HG03159 (cell line): ENCODE data around the gene PAX2.
"Not testable (repeated sequence)": the region's sequence is repeated elsewhere in the genome, so short reads cannot be mapped to it uniquely, and the experiment has no call there.

Experiments
- ATAC-seq: cut with Tn5 transposase; IDR thresholded peaks from one replicate; pipeline ENCODE4 v1.9.1; 2021; ENCODE audit warnings: mild to moderate bottlenecking, moderate library complexity; ENCODE audit not compliant: unreplicated experiment

PAX2 gene

DNA sequence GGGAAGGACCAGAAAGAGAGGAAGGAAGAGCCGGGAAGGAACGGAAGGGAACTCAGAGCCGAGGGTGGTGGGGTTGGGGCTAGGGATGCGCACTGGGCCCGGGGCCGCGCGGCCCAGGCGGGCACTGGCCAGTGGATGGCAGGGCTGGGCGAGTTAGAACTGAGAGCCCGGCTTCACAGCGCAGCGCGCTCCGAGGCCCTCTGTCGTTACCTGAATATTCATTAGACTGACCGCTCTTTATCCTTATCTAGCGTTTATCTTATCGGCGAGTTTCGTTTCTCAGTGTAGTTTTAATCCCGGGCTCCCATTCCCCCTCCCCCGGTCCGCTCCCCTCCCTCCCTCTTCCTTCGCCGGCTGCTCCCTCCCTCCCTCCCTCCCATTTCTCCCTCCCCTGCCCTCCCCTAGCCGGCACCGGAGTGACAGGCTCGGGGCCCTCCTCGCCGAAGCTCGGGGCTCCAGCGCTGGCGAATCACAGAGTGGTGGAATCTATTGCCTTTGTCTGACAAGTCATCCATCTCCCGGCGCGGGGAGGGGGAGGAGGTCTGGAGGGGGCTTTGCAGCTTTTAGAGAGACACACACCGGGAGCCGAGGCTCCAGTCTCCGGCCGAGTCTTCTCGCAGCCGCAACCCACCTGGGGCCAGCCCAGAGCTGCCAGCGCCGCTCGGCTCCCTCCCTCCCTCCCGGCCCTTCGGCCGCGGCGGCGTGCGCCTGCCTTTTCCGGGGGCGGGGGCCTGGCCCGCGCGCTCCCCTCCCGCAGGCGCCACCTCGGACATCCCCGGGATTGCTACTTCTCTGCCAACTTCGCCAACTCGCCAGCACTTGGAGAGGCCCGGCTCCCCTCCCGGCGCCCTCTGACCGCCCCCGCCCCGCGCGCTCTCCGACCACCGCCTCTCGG is at the start of gene PAX2:
Gene PAX2 (plus strand): TSS at position 596 of the 895 bp plus-strand sequence. CDS start 679 bp downstream, outside the sequence.
- no peak for ATAC-seq

DNA sequence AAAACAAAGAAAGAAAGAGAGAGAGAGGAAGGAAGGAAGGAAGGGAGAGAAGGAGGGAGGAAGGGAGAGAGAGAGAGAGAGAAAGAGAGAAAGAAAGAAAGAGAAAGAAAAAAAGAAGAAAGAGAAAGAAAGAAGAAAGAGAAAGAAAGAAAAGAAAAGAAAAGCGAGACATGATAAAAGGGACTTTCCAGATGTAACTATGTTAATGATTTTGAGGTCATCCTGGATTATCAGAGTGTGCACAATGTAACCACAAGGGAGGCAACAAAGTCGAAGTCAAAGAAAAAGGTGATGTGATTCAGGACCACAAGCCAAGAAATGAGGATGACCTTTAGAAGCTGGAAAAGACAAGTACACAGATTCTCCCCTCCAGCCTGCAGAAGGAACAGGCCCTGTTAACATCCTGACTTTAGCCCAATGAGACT is 48.9 kb upstream of the PAX2 start:
- no peak for ATAC-seq

DNA sequence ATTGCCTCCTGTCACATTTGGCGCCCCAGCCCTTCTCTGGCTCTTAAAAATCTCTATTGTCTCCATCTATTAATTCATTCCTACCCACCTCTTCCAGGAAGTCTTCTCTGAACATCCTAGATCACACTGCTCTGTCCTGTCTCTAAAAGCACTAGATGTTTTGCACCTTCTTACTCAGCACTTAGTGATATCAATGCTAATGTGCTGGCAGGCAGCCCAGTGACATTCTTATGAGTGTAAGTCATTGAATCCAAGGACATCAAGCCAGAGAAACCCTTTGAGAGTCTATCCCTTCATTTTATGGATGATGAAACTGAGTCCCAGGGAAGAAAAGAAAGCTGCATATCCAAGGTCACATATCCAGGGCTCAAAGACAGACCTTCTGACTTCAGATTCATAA is 48.3 kb upstream of the PAX2 start:
- ATAC-seq: no peak

DNA sequence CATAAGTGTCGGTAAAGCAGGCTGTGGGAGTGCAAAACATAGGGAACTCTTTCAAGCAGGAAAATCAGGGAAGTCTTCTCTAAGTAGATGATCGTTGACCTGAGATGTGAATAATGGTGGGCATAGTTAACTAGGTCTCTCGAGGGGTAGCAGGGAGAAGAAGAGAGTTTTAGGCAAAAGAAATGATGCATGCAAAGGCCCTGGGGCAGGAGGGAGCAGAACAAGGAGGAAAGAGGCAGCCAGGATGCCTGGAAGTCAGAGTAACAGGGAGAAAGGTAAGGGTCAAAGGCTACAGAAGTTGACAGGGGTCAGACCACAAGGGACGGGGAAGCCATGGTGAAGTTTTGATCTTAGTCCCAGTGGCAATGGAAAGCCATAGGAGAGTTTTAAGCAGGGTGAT is 47.8 kb upstream of the PAX2 start:
- ATAC-seq: no peak

DNA sequence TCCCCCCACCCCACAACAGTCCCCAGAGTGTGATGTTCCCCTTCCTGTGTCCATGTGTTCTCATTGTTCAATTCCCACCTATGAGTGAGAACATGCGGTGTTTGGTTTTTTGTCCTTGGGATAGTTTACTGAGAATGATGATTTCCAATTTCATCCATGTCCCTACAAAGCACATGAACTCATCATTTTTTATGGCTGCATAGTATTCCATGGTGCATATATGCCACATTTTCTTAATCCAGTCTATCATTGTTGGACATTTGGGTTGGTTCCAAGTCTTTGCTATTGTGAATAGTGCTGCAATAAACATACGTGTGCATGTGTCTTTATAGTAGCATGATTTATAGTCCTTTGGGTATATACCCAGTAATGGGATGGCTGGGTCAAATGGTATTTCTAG is 43.7 kb upstream of the PAX2 start:
- not testable (repeated sequence) for ATAC-seq

DNA sequence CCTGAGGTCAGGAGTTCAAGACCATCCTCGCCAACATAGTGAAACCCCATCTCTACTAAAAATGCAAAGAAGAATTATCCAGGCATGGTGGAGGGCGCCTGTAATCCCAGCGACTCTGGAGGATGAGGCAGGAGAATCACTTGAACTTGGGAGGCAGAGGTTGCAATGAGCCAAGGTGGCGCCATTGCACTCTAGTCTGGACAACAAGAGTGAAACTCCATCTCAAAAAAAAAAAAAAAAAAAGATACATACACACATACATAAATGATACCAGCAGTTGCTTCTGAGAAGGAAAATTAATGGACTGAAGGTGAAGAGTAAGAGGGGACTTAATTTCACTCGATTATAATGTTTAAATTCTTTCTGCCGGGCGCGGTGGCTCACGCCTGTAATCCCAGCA is 40.2 kb upstream of the PAX2 start:
- ATAC-seq: no peak

DNA sequence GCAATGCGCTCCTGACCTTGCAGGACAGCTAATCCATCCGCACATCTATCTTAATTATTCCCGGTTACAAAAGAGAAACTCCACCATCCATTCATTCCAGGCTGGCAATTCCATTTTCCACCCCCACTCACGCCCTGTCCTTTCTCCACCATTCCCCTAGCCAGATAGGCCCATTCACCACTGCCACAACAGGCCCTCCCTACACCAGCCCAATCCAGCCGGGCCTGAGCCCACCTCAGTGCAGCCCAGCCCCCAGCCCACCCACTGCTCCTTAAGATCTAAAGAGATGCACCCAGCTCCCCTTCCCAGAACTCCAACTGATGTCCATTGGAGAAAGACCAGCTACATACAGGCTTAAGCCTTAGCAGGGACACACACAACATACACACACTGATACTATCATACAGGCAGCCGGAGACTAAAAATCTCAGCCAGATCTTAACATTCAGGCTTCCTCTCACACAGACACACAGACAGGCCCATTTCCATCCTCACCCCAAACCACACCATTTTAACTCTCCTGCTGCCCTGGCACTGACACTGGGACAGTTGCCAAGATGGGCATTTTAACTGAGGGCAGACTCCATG is 38.0 kb upstream of the PAX2 start:
- ATAC-seq: no peak

DNA sequence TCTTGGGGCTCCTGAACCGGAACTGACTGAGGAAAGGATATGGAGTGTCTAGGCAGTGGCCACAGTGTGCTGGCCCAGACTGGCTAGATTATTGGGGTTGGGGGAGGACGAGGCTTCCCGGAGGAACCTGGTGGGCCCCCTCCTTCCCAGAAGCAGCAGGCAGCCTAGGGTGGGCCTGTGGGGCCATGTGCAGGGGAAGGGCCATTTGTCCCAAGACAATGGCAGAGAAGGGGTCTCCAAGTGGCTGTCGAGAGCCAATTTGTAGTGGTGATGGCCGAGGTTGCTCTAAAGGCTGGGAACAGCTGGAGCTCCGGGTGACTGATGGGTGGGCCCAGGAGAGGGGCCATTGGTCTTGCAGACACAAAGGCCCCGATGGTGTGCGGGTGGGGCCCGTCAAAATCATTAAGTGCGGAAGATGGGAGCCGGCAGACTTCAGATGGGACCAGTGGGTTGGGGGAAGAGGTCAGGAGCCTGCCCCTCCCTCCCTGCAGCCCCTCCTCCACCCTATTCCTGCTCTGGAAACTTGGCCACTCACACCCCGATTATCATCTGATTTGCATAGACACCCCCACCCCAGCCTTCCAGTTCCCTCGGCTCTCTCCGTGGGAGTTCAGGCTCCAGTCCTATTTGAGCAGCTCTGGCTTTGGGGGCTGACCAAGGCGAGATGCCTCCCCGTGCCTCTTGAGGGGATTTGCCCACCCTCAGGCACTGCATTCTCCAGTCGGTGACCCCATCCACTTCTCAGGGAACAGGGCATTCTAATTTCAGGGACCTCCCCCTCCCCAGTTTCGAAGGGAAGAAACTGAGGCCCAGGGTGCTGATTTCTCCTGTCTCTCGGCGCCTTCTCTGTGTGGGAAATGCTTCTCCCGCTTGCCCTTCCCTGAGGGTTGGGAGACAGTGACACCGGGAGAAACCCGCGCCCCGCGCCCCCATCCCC is 36.0 kb upstream of the PAX2 start:
- no peak for ATAC-seq

DNA sequence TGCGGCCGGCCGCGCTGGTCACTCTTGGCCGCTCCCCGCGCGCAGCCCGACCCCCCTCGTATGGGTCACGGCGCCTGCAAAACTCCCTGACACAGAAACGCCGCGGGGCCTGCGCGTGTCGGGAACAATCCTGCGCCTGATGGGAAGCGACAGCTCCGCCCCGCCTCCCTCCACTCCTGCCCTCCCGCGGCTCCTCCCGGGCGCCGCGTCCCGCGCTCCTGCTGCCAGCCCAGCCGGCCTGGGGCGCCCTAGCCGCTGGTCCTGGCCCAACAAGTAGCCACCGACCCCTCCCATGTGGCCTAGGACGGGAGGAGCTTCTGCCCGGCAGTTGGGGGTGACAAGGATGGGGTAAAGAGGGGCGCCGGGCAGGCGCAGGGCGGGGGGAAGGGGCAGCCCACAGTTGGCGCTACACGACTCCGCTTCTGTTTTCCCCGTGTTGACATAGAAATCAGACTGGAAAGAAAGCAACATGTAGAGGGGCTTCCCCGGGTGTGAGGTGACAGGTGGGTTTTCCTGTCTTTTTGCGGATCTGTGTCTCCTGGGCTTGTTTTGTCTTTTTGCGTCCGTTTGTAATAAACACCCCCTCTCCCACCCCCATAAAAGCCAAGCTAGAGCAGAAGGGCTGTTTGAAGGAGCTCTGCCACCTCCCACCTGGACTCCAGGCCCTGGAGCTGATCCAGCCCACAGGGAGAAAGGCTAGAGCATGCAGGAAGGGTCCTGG is 35.1 kb upstream of the PAX2 start:
- ATAC-seq: no peak

DNA sequence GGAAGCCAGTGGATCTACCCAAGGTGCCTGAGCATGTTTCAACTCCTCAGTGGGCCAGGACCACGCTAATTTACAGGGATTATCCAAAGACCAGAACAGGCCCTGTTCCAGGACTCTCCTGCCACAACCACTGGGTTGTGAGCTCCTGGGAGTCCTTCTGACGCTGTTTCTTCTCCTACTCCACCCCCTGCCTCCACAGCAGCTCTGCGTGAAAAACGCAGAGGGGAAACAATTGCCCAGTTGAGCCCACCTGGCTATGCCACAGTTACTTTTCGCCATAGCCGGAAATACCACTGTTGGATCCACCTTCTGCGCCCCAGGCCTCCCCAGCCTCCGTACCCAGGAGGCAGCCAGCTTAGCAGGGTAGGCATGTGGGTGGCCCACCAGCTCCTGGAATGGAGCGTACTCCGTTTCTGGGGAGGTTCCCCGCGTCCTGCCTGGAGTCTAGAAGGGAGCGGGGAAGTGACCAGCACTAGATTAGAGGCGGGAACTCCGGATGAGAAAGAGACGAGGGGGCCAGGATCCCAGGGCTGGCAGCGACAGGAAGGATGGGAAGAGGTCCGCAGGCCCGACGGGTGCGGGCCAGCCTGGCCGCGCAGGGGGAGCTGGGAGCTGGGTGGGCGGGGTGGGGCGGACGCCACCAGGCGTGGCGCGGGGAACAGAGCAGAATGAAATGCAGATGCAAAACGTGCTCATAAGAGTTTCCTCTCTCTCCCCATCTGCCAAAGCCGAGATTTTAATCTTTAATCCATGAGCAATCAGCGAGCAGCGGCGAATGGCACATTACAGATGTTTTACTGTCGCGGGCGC is 32.1 kb upstream of the PAX2 start:
- ATAC-seq: no peak

DNA sequence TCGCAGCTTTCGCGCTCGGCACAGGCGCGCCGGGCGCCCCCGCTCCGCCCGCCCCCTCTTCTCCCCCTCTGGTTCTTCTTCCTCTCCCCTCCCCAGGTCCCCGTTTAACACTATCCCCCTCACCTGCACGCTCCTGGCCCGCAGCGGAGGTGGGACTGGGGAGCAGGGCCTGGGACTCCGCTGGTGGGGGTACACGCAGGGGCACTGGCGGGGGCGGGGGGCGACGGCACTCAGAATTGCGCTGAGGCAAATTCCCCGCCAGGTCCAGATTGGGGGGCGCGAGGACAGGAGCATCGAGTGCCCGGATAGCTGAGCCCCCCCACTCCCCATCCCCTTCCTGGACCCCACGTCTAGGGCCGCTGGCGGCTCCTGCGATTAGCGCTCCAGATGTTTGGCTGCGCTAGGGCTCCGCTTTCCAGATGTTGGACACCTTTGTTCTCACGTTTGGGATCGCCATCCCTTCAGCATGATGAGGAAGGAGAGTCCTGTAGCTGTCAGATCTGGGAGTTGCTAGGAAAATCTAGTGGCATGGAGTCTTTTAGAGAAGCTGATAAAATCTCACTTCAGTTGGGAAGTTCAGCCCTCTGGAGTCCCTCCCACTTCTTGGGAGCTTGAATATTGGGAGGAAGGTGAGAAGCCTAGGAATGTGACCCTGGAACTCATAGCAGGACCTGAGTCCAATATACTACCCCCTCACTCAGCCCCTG is 31.4 kb upstream of the PAX2 start:
- no peak for ATAC-seq

DNA sequence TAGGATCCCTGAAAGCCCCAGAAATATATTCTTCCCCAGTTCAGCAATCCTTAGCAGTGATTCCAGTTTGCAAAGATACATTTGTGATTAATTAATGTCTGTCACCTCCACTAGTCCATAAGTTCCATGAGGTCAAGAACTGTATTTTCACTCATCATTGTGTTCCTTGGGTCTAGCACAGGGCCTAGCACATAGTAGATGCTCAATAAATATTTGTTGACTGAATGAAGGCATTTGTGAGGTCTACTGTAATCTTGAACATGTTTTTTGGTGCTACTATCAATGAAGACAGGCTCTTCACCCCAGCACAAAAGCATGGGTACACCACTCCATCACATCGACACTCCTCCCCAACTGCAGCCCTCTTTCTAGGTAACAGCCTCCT is 30.8 kb upstream of the PAX2 start:
- ATAC-seq: no peak

DNA sequence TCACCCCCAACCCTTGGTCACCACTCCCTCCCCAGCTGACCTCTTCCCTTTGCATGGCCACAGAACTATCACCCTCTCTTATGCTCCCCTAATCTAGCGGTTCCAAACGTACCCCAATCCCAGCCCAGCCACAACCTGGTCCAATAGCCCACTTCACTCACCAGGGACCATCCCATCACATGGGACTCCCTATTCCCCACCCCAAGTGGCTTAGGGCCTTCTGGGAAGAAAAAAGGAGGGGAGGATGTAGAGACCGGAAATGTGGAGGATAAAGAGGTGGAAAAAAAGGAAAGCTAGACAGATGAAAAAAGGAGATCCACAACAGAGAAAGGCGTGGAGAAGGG is 30.3 kb upstream of the PAX2 start:
- no peak for ATAC-seq

DNA sequence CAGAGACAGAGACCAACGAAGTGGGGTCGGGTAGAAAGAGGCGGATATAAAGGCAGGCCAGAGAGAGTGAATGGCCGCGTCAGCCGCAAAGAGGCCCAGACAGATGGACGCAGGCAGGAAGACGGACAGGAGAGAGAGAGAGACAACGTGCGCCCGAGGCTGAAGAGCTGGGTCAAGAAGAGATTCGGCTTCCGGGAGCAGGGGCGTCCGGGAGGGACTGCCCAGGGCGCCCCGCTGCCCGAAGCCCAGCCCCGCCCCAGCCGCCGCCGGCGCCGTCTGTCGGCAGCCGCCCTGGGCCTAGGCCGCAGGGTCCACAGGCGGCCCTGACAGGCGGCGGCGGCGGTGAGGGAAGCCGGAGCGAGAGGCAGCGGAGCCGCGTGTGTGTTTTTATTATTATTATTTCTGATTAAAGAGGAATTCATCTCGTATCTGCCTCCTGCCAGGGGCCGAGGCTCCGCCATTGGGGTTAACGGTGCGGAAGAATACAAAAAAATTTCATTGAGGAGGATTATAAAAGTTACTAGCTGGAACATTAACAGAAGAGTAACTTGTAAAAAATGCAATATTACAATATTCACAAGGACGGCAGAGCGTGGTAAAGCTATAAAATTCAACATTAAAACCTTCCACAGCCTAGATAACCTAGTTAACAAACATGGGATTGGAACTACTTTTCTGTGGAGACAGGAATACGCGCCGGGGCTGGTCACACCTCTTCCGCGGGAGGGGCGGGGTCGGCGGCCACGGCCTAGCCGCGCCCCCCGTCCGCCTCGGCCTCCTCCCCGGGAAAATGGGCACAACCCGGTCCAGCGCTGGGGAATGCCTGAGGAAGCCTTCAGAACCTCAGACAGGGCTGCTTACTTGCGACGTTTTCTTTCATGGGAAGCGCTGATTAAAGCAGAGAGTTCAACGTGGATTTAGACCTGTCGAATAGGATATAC is 29.7 kb upstream of the PAX2 start:
- no peak for ATAC-seq

DNA sequence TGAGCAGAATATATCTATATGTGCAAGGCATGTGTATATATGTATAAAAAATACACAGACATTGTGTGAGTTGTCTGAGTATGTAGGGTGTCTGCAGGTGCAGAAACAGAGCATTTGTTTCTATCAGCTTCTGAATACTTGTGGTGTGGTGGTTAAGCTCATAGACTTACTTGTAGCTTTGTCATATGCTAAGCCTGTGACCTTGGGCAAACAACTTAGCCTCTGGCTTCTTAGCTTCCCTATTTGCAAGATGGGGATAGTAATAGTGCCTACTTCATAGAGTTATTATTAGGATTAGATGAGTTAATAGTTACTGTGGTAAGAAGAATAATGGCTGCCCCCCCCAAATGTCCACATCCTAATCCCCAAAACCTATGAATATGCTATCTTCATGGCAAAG is 28.2 kb upstream of the PAX2 start:
- no peak for ATAC-seq

DNA sequence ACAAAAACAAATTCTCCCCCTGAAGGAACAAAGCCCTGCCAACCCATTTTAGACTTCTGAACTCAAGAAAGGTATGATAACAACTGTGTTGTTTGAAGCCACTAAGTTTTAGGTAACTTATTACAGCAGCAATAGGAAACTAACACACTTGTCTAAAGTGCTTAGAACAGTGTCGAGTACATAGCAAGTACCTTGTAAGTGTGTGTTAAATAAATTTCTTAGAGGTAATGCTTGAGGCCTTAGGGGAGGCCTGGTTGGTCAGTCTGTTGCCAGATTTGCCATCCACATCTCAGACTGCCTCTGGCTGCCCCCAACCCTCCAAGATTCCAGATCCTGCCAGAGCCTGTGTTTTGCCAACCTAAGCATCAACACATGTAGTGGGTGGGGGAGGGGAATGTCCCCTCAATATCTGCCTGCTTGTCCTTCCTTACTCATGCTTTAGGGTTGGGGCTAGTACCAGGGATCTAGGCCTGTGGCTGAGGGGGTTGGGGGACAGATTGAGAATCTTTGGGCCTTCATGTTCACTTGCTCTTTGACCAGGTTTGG is 27.1 kb upstream of the PAX2 start:
- ATAC-seq: no peak

DNA sequence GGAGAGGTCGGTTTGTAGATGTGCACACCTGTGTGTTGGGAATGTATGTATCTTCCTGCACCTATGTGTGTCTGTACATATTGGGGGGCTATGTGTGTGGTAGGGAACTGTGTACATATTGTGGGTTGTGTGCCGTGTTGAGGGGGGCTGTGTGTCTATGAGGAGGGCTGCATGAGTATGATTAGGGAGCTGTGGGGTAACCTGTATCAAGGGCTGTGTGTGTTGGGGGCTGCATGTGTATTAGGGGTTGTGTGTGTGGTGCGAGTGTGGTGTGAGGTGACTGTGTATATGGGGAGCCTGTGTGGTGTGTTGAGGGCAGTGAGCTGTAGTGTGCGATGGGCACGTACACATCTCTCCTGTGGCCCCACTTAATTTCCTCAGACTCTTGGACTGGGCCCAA is 22.2 kb upstream of the PAX2 start:
- no peak for ATAC-seq
